MM.1S (cell line): ENCODE measurements around the gene C9.

Experiments used
- EZH2phosphoT487 ChIP-seq: fragments of 300-600 bp; sonication (generic); IDR thresholded peaks from 2 replicates; pipeline ENCODE4 v1.6.1; 2018; ENCODE audit warnings: antibody characterized with exemption, low read length
- TF ChIP-seq, protein P1 (sequence below): fragments of 300-600 bp; sonication (generic); IDR thresholded peaks from 2 replicates; pipeline ENCODE4 v1.5.1; 2016; ENCODE audit warnings: antibody characterized with exemption, low read length, mixed read lengths

DNA sequence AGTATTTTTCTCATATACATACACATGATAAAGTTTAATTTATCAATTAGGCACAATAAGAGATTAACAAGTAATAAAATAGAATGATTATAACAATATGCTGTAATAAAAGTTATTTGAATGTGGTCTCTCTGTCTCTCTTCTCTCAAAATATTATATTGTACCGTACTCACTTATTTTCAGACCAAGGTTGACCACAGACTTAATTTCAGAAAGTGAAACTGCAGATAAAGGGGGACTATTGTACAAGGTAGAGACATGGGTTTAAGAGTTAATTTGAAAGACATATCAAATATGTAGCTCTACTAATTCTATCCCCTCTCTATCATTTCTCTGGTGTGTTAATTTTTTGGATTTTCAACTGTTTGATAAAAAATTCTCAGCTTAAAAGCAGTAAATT lies 20.0 kb upstream of the C9 start:
- TF ChIP-seq, protein P1, sequence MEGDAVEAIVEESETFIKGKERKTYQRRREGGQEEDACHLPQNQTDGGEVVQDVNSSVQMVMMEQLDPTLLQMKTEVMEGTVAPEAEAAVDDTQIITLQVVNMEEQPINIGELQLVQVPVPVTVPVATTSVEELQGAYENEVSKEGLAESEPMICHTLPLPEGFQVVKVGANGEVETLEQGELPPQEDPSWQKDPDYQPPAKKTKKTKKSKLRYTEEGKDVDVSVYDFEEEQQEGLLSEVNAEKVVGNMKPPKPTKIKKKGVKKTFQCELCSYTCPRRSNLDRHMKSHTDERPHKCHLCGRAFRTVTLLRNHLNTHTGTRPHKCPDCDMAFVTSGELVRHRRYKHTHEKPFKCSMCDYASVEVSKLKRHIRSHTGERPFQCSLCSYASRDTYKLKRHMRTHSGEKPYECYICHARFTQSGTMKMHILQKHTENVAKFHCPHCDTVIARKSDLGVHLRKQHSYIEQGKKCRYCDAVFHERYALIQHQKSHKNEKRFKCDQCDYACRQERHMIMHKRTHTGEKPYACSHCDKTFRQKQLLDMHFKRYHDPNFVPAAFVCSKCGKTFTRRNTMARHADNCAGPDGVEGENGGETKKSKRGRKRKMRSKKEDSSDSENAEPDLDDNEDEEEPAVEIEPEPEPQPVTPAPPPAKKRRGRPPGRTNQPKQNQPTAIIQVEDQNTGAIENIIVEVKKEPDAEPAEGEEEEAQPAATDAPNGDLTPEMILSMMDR: no peak
- TF ChIP-seq EZH2phosphoT487: no peak
